Astrocyte (in vitro differentiated cells and primary cell): ENCODE measurements around the gene GJA4. TPM values are rescaled to one million over a fixed set of nuclear protein-coding genes. Genes with fewer than 3 reads are reported as not detected.

ENCODE experiments used
- DNase-seq: peaks from one replicate; pipeline ENCODE4 v3.0.0-alpha.2; 2010; ENCODE audit warnings: low read depth
- FAIRE-seq: peaks from 2 replicates; lab custom pipeline; 2011; peaks lifted over from hg19 to GRCh38; lab: Jason Lieb, UNC
- H2AFZ ChIP-seq: 2 replicates; pipeline ENCODE4 v1.6.0; 2012; ENCODE audit warnings: low read depth, low read length, inconsistent platforms
- H3K27ac ChIP-seq: 2 replicates; pipeline ENCODE4 v1.5.1; 2011; ENCODE audit warnings: low read depth, low read length, inconsistent platforms
- H3K27me3 ChIP-seq: 2 replicates; pipeline ENCODE4 v1.6.0; 2011; ENCODE audit warnings: low read length, inconsistent platforms; ENCODE audit not compliant: insufficient read depth
- H3K36me3 ChIP-seq: 2 replicates; pipeline ENCODE4 v1.5.1; 2011; ENCODE audit warnings: low read length, inconsistent platforms; ENCODE audit not compliant: insufficient read depth
- H3K4me1 ChIP-seq: 2 replicates; pipeline ENCODE4 v1.5.1; 2011; ENCODE audit warnings: low read length, inconsistent platforms; ENCODE audit not compliant: insufficient read depth
- H3K4me2 ChIP-seq: 2 replicates; pipeline ENCODE4 v1.6.0; 2012; ENCODE audit warnings: low read length, inconsistent platforms
- H3K4me3 ChIP-seq: 2 replicates; pipeline ENCODE4 v1.5.1; 2011; ENCODE audit warnings: low read depth, mild to moderate bottlenecking, low read length, inconsistent platforms; ENCODE audit not compliant: insufficient read depth
- H3K79me2 ChIP-seq: 2 replicates; pipeline ENCODE4 v1.6.0; 2012; ENCODE audit warnings: mild to moderate bottlenecking, low read length, inconsistent platforms; ENCODE audit not compliant: insufficient read depth
- H3K9ac ChIP-seq: 2 replicates; pipeline ENCODE4 v1.6.0; 2012; ENCODE audit warnings: mild to moderate bottlenecking, low read length, inconsistent platforms
- H3K9me3 ChIP-seq: 2 replicates; pipeline ENCODE4 v1.5.1; 2012; ENCODE audit warnings: low read depth, mild to moderate bottlenecking, low read length, inconsistent platforms; ENCODE audit not compliant: insufficient read depth
- H4K20me1 ChIP-seq: 2 replicates; pipeline ENCODE4 v1.6.0; 2012; ENCODE audit warnings: low read length, inconsistent platforms; ENCODE audit not compliant: insufficient read depth
- H3K27ac Mint-ChIP-seq: one replicate; pipeline ENCODE4 v1.8.0; 2021; ENCODE audit warnings: mild to moderate bottlenecking, mixed read lengths; ENCODE audit not compliant: unreplicated experiment
- H3K27me3 Mint-ChIP-seq: one replicate; pipeline ENCODE4 v1.8.0; 2021; ENCODE audit warnings: low read depth, mixed read lengths; ENCODE audit not compliant: unreplicated experiment
- H3K36me3 Mint-ChIP-seq: one replicate; pipeline ENCODE4 v1.8.0; 2021; ENCODE audit warnings: low read depth, mixed read lengths; ENCODE audit not compliant: unreplicated experiment
- H3K4me1 Mint-ChIP-seq: one replicate; pipeline ENCODE4 v1.8.0; 2021; ENCODE audit warnings: low read depth, mixed read lengths; ENCODE audit not compliant: unreplicated experiment
- H3K4me3 Mint-ChIP-seq: one replicate; pipeline ENCODE4 v1.8.0; 2021; ENCODE audit warnings: mild to moderate bottlenecking, moderate library complexity, mixed read lengths; ENCODE audit not compliant: unreplicated experiment
- H3K9me3 Mint-ChIP-seq: one replicate; pipeline ENCODE4 v1.8.0; 2021; ENCODE audit warnings: mild to moderate bottlenecking, mixed read lengths; ENCODE audit not compliant: unreplicated experiment
- EZH2 ChIP-seq: IDR thresholded peaks from 2 replicates; pipeline ENCODE4 v1.6.1; 2012; ENCODE audit warnings: mild to moderate bottlenecking, low read length, inconsistent platforms; ENCODE audit not compliant: insufficient read depth
- total RNA-seq: library from RNA; stranded (reverse); gene quantifications from 2 replicates; pipeline ENCODE4 v1.2.1, GENCODE V29; 2021
- TF ChIP-seq, protein P1 (sequence below): IDR thresholded peaks from 2 replicates; pipeline ENCODE4 v1.5.1; 2011; ENCODE audit warnings: low read depth, mild to moderate bottlenecking, inconsistent platforms, low read length, moderate library complexity; ENCODE audit not compliant: insufficient read depth

Gene GJA4
- total RNA-seq, 1 donor from 2014 or later: not detected

DNA sequence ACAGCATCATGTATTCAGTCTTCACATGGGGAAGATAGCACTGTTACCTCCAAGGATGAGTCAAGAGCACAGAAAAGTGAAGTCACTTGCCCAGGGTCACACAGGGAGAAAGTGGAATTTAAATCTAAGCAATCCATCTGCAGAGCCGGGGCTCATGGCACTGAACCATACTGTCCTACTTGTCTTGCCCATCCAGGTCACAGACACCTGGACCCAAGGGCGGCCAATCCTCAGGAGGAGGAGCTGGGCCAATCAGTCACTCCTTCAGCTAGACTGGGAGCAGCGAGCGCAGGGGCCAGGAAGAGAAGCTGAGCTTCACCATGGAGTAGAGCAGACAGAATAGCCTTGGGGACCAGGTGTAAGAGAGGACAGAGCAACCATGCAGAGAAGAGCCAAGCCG is 47.1 kb upstream of the GJA4 start:
- no peak overlapping the region for H3K4me3 Mint-ChIP-seq
- DNase-seq (no peak), FAIRE-seq (no peak)
- TF ChIP-seq EZH2: no peak
- TF ChIP-seq, protein P1, sequence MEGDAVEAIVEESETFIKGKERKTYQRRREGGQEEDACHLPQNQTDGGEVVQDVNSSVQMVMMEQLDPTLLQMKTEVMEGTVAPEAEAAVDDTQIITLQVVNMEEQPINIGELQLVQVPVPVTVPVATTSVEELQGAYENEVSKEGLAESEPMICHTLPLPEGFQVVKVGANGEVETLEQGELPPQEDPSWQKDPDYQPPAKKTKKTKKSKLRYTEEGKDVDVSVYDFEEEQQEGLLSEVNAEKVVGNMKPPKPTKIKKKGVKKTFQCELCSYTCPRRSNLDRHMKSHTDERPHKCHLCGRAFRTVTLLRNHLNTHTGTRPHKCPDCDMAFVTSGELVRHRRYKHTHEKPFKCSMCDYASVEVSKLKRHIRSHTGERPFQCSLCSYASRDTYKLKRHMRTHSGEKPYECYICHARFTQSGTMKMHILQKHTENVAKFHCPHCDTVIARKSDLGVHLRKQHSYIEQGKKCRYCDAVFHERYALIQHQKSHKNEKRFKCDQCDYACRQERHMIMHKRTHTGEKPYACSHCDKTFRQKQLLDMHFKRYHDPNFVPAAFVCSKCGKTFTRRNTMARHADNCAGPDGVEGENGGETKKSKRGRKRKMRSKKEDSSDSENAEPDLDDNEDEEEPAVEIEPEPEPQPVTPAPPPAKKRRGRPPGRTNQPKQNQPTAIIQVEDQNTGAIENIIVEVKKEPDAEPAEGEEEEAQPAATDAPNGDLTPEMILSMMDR: no peak
- Histone ChIP-seq H3K27ac (no peak overlapping the region), H3K9ac (no peak overlapping the region), H2AFZ (no peak overlapping the region), H3K4me3 (no peak overlapping the region), H4K20me1 (peaks cover 3% of the 10 kb centered on the region), H3K9me3 (no peaks in the 10 kb centered on the region), H3K4me1 (no peaks in the 10 kb centered on the region), H3K4me2 (no peak overlapping the region), H3K36me3 (no peaks in the 10 kb centered on the region), H3K79me2 (no peaks in the 10 kb centered on the region), H3K27me3 (peaks cover 2% of the 10 kb centered on the region)
- peaks cover 5% of the 10 kb centered on the region for H3K9me3 Mint-ChIP-seq
- peaks cover 2% of the 10 kb centered on the region for H3K4me1 Mint-ChIP-seq
- H3K27ac Mint-ChIP-seq: no peak overlapping the region
- no peaks in the 10 kb centered on the region for H3K36me3 Mint-ChIP-seq
- H3K27me3 Mint-ChIP-seq: peaks cover 57% of the 10 kb centered on the region

DNA sequence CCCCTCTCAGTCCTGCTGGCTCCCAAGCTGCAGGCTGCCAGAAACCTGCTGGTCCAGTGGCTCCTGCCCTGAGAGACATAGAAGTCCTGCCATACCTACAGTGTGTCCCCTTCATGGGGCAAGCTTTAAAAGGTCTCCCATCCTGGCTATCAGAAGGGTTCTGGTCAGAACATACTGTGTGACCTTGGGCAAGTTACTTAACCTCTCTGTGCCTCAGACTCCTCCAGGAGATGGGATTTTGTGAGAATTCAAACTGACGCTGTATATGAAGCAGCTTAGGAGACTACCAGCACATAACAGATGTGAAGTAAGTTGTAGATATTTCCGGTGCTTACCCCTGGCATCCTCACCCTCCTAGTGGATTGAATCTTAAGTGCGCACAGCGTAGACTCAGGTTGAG is 46.7 kb upstream of the GJA4 start:
- Mint-ChIP-seq H3K9me3 (peaks cover 5% of the 10 kb centered on the region), H3K4me3 (no peak overlapping the region), H3K4me1 (peaks cover 2% of the 10 kb centered on the region), H3K27ac (no peak overlapping the region), H3K36me3 (no peaks in the 10 kb centered on the region), H3K27me3 (peaks cover 56% of the 10 kb centered on the region)
- no peak overlapping the region for H3K9ac ChIP-seq
- no peaks in the 10 kb centered on the region for H3K9me3 ChIP-seq
- no peak overlapping the region for H3K4me2 ChIP-seq
- no peak overlapping the region for H2AFZ ChIP-seq
- no peaks in the 10 kb centered on the region for H3K36me3 ChIP-seq
- peaks cover 3% of the 10 kb centered on the region for H4K20me1 ChIP-seq
- H3K4me1 ChIP-seq: no peaks in the 10 kb centered on the region
- H3K79me2 ChIP-seq: no peaks in the 10 kb centered on the region
- FAIRE-seq: no peak
- no peak overlapping the region for H3K27ac ChIP-seq
- no peak overlapping the region for H3K4me3 ChIP-seq
- H3K27me3 ChIP-seq: peaks cover 2% of the 10 kb centered on the region
- no peak for TF ChIP-seq EZH2
- TF ChIP-seq, protein P1: no peak
- DNase-seq: no peak

DNA sequence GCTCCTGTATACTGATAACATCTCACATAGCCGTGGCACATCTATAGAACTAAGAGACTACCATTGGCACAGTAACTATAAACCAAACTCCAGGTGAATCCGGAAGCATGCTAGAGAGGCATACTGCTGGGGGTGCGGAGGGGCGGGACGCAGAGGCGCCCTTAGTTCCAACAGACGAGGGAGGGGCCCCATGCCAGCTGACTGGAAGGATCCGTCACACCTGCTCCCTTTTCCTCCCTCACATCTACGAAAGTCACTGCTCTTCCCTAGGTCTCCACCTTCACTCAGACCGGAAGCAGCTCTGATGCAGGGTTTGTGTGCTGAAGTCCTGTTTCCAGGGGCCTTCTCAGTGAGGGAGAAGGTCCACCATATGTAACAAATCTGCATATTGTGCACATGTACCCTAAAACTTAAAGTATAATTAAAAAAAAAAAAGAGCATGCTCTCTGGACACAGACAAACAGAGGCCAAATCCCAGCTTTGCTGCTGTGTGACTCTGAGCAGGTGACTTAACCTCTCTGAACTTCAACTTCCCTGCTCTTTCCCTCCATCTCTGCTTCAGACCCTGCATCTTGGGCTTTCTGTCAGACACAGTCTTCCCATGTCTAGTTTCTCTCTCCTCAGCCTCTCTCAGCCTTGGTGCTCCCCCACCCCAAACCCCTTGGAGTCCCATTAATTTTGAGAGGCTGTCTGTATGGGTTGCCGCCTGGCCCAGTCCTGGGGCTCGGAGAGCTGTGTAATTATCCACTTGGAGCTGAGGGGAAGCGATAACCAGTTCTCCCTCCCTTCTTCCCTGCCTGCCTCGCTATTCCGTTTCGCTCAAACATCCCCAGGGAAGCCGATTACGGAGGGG is 45.8 kb upstream of the GJA4 start:
- Histone ChIP-seq H3K4me1 (no peaks in the 10 kb centered on the region), H2AFZ (no peak overlapping the region), H3K4me3 (no peak overlapping the region), H3K36me3 (no peaks in the 10 kb centered on the region), H3K79me2 (no peaks in the 10 kb centered on the region), H3K27me3 (peaks cover 2% of the 10 kb centered on the region), H3K4me2 (no peak overlapping the region), H4K20me1 (peaks cover 3% of the 10 kb centered on the region), H3K27ac (no peak overlapping the region), H3K9ac (no peak overlapping the region), H3K9me3 (no peaks in the 10 kb centered on the region)
- DNase-seq: no peak
- Mint-ChIP-seq H3K27me3 (peaks cover 55% of the 10 kb centered on the region), H3K4me3 (no peak overlapping the region), H3K4me1 (peaks cover 2% of the 10 kb centered on the region), H3K36me3 (no peaks in the 10 kb centered on the region), H3K9me3 (peaks cover 5% of the 10 kb centered on the region), H3K27ac (no peak overlapping the region)
- no peak for TF ChIP-seq EZH2
- TF ChIP-seq, protein P1: no peak
- FAIRE-seq: no peak
